Transverse colon (tissue), 4 donors: ENCODE measurements around the gene KRT13.

Experiments
- EP300 ChIP-seq: sonication (generic); formaldehyde crosslinking; IDR thresholded peaks from one replicate; pipeline ENCODE4 v1.6.1; 2017; ENCODE audit warnings: antibody characterized with exemption, low read depth
- POLR2A ChIP-seq: fragments of 450-650 bp; IDR thresholded peaks from one replicate; pipeline ENCODE4 v1.6.1; 2016; ENCODE audit warnings: antibody characterized with exemption, mild to moderate bottlenecking, moderate library complexity
- POLR2AphosphoS5 ChIP-seq, 3 donors: sonication (generic); formaldehyde crosslinking; IDR thresholded peaks; one replicate each; pipeline ENCODE4 v1.6.1; 2016; ENCODE audit warnings: antibody characterized with exemption in 3 of 3
- TF ChIP-seq, protein P1 (sequence below), 5 experiments: fragments of 200-600 bp in 3 of 5; fragments of 450-650 bp in 2 of 5; sonication (generic) in 3 of 5; IDR thresholded peaks; 1 replicate in 2 of 5; 2 replicates in 3 of 5; pipeline ENCODE4 v1.5.1; 2016 to 2017; ENCODE audit warnings: antibody characterized with exemption in 5 of 5, inconsistent platforms in 3 of 5, mild to moderate bottlenecking in 2 of 5, moderate library complexity in 1 of 5

DNA sequence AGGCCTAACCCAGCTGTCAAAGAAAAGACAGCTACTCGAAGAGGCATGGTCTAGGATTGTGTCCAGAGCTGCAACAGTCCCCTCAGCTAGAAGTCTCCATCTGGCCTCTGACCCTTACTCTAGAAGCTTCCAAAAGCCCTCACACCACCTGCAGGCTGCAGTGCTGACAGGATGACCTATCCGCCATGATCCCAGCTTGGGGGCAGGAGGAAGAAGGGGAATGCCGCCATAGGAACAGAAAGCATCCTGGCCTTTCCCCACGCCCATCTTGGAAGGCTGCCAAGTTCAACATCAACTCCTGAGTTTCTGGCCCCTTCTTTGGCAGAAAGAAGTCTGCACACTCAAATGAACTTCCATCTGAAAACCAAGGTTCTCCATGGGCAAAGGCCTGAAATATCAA lies 12.6 kb downstream of the KRT13 start:
- no peak for TF ChIP-seq POLR2AphosphoS5 (IDR thresholded peaks at IDR 0.05)
- no peak for TF ChIP-seq POLR2A
- TF ChIP-seq EP300: no peak
- TF ChIP-seq, protein P1, sequence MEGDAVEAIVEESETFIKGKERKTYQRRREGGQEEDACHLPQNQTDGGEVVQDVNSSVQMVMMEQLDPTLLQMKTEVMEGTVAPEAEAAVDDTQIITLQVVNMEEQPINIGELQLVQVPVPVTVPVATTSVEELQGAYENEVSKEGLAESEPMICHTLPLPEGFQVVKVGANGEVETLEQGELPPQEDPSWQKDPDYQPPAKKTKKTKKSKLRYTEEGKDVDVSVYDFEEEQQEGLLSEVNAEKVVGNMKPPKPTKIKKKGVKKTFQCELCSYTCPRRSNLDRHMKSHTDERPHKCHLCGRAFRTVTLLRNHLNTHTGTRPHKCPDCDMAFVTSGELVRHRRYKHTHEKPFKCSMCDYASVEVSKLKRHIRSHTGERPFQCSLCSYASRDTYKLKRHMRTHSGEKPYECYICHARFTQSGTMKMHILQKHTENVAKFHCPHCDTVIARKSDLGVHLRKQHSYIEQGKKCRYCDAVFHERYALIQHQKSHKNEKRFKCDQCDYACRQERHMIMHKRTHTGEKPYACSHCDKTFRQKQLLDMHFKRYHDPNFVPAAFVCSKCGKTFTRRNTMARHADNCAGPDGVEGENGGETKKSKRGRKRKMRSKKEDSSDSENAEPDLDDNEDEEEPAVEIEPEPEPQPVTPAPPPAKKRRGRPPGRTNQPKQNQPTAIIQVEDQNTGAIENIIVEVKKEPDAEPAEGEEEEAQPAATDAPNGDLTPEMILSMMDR (IDR thresholded peaks at IDR 0.05): no peak
